HEK293 (cell line): Measurements from ENCODE around the gene ABLIM3.

Source experiments
- CTCF ChIA-PET: fragments of 350-600 bp; formaldehyde crosslinking; extraction: SDS; loops from one replicate; lab custom pipeline; 2021; ENCODE audit warnings: antibody characterized with exemption; lab: Yijun Ruan, JAX
- POLR2A ChIA-PET: fragments of 300-600 bp; formaldehyde crosslinking; extraction: SDS; loops from one replicate; lab custom pipeline; 2020; ENCODE audit warnings: antibody characterized with exemption, inconsistent platforms; lab: Yijun Ruan, JAX
- H3K27ac ChIP-seq: fragments of 200-500 bp; sonication (Bioruptor generic); 2 replicates; pipeline ENCODE4 v1.5.1; 2014; ENCODE audit warnings: low read depth, low read length, control low read depth, inconsistent platforms; ENCODE audit errors: extremely low read depth
- H3K36me3 ChIP-seq, 2 experiments: fragments of 200-500 bp in 1 of 2; sonication (Bioruptor generic) in 1 of 2; 1 replicate in 1 of 2; 2 replicates in 1 of 2; pipeline ENCODE4 v1.5.1; 2014 to 2017; ENCODE audit warnings: inconsistent platforms in 2 of 2, low read length in 2 of 2; ENCODE audit not compliant: control insufficient read depth in 2 of 2, insufficient read depth in 1 of 2
- H3K4me1 ChIP-seq: fragments of 200-500 bp; sonication (Bioruptor generic); 2 replicates; pipeline ENCODE4 v1.5.1; 2014; ENCODE audit warnings: mild to moderate bottlenecking, low read length, inconsistent platforms; ENCODE audit not compliant: control insufficient read depth, insufficient read depth
- H3K4me3 ChIP-seq: 2 replicates; pipeline ENCODE4 v1.5.1; 2011; ENCODE audit warnings: low read depth, mild to moderate bottlenecking, control low read depth, low read length, moderate library complexity
- H3K9me3 ChIP-seq: fragments of 200-500 bp; sonication (Bioruptor generic); 2 replicates; pipeline ENCODE4 v1.5.1; 2014; ENCODE audit warnings: low read depth, low read length, inconsistent platforms; ENCODE audit not compliant: control insufficient read depth, insufficient read depth
- GLIS1 ChIP-seq: fragments of 450-650 bp; formaldehyde crosslinking; IDR thresholded peaks from 2 replicates; pipeline ENCODE4 v1.5.1; 2016; ENCODE audit warnings: missing biosample characterization, missing genetic modification characterization
- HOXC10 ChIP-seq: sonication (generic); formaldehyde crosslinking; IDR thresholded peaks from 2 replicates; pipeline ENCODE4 v1.8.1; 2023; ENCODE audit warnings: mild to moderate bottlenecking, missing genetic modification reagents
- IKZF3 ChIP-seq: fragments of 450-650 bp; IDR thresholded peaks from 2 replicates; pipeline ENCODE4 v1.5.0; 2018; ENCODE audit warnings: missing biosample characterization, mild to moderate bottlenecking, missing genetic modification characterization, moderate library complexity
- KLF7 ChIP-seq: fragments of 450-650 bp; formaldehyde crosslinking; IDR thresholded peaks from 2 replicates; pipeline ENCODE4 v1.5.1; 2016; ENCODE audit warnings: missing biosample characterization, missing genetic modification characterization, borderline replicate concordance
- MEIS1 ChIP-seq: sonication (generic); formaldehyde crosslinking; IDR thresholded peaks from 2 replicates; pipeline ENCODE4 v1.8.1; 2022; ENCODE audit warnings: missing genetic modification reagents, mild to moderate bottlenecking, borderline replicate concordance
- RBAK ChIP-seq: fragments of 450-650 bp; formaldehyde crosslinking; IDR thresholded peaks from 2 replicates; pipeline ENCODE4 v1.5.1; 2016; ENCODE audit warnings: missing biosample characterization, missing genetic modification characterization
- ZNF114 ChIP-seq: fragments of 450-650 bp; formaldehyde crosslinking; IDR thresholded peaks from 2 replicates; pipeline ENCODE4 v1.5.0; 2017; ENCODE audit warnings: missing biosample characterization, missing genetic modification characterization
- ZNF146 ChIP-seq: fragments of 450-650 bp; formaldehyde crosslinking; IDR thresholded peaks from 2 replicates; pipeline ENCODE4 v1.5.1; 2016; ENCODE audit warnings: missing biosample characterization, missing genetic modification characterization
- ZNF501 ChIP-seq: fragments of 450-650 bp; formaldehyde crosslinking; IDR thresholded peaks from 2 replicates; pipeline ENCODE4 v1.5.1; 2016; ENCODE audit warnings: missing biosample characterization, missing genetic modification characterization
- ZNF707 ChIP-seq: fragments of 450-650 bp; formaldehyde crosslinking; IDR thresholded peaks from 2 replicates; pipeline ENCODE4 v1.5.1; 2016; ENCODE audit warnings: missing biosample characterization, missing genetic modification characterization
- TF ChIP-seq, protein P1 (sequence below): fragments of 450-650 bp; formaldehyde crosslinking; IDR thresholded peaks from 2 replicates; pipeline ENCODE4 v1.5.1; 2016; ENCODE audit warnings: missing biosample characterization, missing genetic modification characterization
- TF ChIP-seq, protein P2 (sequence below): fragments of 450-650 bp; formaldehyde crosslinking; IDR thresholded peaks from 2 replicates; pipeline ENCODE4 v1.5.1; 2016; ENCODE audit warnings: missing biosample characterization, missing genetic modification characterization, borderline replicate concordance
- TF ChIP-seq, protein P3 (sequence below): fragments of 450-650 bp; formaldehyde crosslinking; IDR thresholded peaks from 2 replicates; pipeline ENCODE4 v1.5.1; 2016; ENCODE audit warnings: missing biosample characterization, missing genetic modification characterization, borderline replicate concordance

The ABLIM3 gene

DNA sequence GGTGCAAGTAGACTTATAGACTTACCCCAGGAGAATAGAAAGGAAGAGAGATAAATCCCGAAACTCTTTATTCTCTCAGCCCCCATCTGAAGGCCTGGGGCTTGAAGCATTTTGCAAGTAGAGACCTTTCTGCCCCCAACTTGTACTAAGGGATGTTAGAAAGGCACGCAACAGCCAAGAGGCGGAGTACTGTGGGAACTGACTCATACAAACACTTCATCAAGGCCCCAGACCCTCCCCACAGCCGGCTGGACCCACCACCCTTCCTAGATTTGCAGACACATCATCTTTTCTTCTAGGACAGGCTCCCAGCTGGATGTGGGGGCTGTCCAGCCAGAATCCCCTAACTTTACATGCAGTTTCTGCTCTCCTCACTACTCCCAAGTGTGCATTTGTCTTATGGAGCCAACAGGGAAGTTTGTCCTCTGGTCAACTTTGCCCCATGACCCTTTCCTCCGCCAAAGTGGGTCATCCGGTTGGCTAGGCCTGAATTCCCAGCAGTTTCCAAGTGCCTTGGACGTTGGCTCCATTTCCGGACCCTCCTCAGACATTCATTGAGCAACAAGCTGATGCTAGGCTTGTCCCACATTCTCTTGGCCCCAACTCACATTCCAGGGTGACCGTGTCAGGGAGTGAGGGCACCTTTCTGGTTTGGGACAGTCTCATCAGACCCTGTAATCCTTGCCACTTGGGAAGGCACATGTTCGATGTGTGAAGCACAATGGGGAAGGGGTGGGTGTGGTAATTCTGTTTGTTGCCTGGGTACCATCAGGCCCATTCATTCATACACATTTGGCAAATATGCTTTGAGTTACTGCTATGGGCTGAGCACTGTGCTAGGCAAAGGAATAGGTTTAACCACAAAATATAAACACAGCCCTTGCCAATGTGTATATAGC lies 64.6 kb downstream of the ABLIM3 start:
- peaks cover 0 to 9% of the 10 kb centered on the region in 2 experiments; a peak in 1 of 3 replicates for H3K36me3 ChIP-seq
- TF ChIP-seq ZNF146 (tag by site-specific recombination) = no peak
- no peak for TF ChIP-seq ZNF114 (tag by site-specific recombination)
- TF ChIP-seq RBAK (tag by site-specific recombination) = no peak
- TF ChIP-seq, protein P1, sequence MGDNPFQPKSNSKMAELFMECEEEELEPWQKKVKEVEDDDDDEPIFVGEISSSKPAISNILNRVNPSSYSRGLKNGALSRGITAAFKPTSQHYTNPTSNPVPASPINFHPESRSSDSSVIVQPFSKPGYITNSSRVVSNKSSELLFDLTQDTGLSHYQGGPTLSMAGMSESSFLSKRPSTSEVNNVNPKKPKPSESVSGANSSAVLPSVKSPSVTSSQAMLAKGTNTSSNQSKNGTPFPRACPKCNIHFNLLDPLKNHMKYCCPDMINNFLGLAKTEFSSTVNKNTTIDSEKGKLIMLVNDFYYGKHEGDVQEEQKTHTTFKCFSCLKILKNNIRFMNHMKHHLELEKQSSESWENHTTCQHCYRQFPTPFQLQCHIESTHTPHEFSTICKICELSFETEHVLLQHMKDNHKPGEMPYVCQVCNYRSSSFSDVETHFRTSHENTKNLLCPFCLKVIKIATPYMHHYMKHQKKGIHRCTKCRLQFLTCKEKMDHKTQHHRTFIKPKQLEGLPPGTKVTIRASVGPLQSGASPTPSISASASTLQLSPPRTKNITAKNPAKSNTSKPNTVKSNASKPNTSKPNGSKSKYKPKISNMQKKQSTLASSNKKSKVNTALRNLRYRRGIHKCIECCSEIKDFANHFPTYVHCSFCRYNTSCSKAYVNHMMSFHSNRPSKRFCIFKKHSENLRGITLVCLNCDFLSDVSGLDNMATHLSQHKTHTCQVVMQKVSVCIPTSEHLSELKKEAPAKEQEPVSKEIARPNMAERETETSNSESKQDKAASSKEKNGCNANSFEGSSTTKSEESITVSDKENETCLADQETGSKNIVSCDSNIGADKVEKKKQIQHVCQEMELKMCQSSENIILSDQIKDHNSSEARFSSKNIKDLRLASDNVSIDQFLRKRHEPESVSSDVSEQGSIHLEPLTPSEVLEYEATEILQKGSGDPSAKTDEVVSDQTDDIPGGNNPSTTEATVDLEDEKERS (tag by site-specific recombination) = no peak
- TF ChIP-seq, all 188 proteins: peak for 0
- ChIA-PET CTCF (no interaction called here), POLR2A (no interaction called here)
- Histone ChIP-seq H3K27ac (no peak overlapping the region), H3K9me3 (no peaks in the 10 kb centered on the region), H3K4me3 (no peak overlapping the region), H3K4me1 (no peaks in the 10 kb centered on the region)

DNA sequence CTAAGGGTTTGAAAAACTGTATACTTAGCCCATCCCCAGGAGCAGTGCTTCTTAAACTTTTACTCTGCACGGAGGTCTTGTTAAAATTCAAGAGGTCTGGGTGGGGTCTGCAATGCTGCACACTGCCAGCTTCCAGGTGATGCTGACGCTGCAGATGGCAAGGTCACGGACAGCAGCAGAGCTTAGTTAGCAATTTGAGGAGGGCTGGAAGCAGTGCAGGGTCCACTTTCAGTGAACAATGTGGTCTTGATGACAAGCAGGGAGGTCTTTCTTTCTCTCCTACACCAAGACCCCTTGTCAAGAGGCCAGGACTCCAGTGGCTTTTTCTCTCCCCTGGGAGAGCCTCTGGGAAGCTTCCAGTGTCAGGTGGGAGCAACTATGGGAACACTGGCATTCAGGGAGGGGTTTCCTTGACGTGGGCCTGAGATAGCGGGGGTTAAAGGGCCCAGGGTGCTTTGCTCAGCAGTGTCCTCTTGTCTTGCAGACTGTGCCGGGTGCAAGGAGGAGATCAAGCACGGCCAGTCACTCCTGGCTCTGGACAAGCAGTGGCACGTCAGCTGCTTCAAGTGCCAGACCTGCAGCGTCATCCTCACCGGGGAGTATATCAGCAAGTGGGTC lies 65.3 kb downstream of the ABLIM3 start:
- POLR2A ChIA-PET = no interaction called here
- CTCF ChIA-PET = no interaction called here
- no peak overlapping the region for H3K4me3 ChIP-seq
- H3K9me3 ChIP-seq = no peaks in the 10 kb centered on the region
- peaks cover 0 to 9% of the 10 kb centered on the region in 2 experiments; a peak in 1 of 3 replicates for H3K36me3 ChIP-seq
- no peak overlapping the region for H3K27ac ChIP-seq
- TF ChIP-seq ZNF707 (tag by site-specific recombination) (no peak), GLIS1 (tag by site-specific recombination) (peak; percentile 40)
- H3K4me1 ChIP-seq = no peaks in the 10 kb centered on the region

DNA sequence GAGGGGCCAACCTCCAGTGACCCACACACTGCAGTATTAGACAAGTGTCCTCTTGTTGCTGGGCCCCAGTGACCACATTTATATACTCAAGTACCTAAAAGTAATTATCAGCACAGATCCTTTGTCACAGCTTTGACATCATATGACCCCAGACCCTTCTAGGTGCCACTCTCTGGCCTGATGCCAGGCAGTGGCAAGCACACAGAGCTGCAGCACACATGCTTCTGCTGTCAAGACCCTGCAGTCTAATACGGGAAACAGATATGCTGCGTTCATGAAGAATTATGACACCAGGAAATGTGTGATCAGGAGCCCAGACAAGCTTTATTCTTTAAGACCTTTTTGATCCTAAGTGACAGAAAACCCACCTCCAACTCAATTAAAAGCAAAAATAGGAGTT lies 66.5 kb downstream of the ABLIM3 start:
- POLR2A ChIA-PET = no interaction called here

More for the DNA sequence above, 66.5 kb downstream of the ABLIM3 start:
- H3K4me3 ChIP-seq = no peak overlapping the region
- no peak overlapping the region for H3K27ac ChIP-seq
- CTCF ChIA-PET = no interaction called here
- H3K36me3 ChIP-seq = peaks cover 0 to 7% of the 10 kb centered on the region in 2 experiments; a peak in 1 of 3 replicates
- no peaks in the 10 kb centered on the region for H3K4me1 ChIP-seq
- TF ChIP-seq, protein P2, sequence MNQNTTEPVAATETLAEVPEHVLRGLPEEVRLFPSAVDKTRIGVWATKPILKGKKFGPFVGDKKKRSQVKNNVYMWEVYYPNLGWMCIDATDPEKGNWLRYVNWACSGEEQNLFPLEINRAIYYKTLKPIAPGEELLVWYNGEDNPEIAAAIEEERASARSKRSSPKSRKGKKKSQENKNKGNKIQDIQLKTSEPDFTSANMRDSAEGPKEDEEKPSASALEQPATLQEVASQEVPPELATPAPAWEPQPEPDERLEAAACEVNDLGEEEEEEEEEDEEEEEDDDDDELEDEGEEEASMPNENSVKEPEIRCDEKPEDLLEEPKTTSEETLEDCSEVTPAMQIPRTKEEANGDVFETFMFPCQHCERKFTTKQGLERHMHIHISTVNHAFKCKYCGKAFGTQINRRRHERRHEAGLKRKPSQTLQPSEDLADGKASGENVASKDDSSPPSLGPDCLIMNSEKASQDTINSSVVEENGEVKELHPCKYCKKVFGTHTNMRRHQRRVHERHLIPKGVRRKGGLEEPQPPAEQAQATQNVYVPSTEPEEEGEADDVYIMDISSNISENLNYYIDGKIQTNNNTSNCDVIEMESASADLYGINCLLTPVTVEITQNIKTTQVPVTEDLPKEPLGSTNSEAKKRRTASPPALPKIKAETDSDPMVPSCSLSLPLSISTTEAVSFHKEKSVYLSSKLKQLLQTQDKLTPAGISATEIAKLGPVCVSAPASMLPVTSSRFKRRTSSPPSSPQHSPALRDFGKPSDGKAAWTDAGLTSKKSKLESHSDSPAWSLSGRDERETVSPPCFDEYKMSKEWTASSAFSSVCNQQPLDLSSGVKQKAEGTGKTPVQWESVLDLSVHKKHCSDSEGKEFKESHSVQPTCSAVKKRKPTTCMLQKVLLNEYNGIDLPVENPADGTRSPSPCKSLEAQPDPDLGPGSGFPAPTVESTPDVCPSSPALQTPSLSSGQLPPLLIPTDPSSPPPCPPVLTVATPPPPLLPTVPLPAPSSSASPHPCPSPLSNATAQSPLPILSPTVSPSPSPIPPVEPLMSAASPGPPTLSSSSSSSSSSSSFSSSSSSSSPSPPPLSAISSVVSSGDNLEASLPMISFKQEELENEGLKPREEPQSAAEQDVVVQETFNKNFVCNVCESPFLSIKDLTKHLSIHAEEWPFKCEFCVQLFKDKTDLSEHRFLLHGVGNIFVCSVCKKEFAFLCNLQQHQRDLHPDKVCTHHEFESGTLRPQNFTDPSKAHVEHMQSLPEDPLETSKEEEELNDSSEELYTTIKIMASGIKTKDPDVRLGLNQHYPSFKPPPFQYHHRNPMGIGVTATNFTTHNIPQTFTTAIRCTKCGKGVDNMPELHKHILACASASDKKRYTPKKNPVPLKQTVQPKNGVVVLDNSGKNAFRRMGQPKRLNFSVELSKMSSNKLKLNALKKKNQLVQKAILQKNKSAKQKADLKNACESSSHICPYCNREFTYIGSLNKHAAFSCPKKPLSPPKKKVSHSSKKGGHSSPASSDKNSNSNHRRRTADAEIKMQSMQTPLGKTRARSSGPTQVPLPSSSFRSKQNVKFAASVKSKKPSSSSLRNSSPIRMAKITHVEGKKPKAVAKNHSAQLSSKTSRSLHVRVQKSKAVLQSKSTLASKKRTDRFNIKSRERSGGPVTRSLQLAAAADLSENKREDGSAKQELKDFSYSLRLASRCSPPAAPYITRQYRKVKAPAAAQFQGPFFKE (tag by site-specific recombination) = no peak
- TF ChIP-seq KLF7 (no peak), MEIS1 (no peak), HOXC10 (CRISPR knock-in tag) (no peak), IKZF3 (tag by site-specific recombination) (no peak), ZNF501 (tag by site-specific recombination) (no peak)
- TF ChIP-seq, protein P3, sequence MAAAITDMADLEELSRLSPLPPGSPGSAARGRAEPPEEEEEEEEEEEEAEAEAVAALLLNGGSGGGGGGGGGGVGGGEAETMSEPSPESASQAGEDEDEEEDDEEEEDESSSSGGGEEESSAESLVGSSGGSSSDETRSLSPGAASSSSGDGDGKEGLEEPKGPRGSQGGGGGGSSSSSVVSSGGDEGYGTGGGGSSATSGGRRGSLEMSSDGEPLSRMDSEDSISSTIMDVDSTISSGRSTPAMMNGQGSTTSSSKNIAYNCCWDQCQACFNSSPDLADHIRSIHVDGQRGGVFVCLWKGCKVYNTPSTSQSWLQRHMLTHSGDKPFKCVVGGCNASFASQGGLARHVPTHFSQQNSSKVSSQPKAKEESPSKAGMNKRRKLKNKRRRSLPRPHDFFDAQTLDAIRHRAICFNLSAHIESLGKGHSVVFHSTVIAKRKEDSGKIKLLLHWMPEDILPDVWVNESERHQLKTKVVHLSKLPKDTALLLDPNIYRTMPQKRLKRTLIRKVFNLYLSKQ (tag by site-specific recombination) = no peak
- no peaks in the 10 kb centered on the region for H3K9me3 ChIP-seq
